Osteoblast (primary cell): ENCODE results near the gene B3GNT9. TPM values are rescaled to one million over a fixed set of nuclear protein-coding genes. Genes with fewer than 3 reads are reported as not detected.

Source experiments
- DNase-seq: peaks from one replicate; pipeline ENCODE4 v3.0.0; 2011; ENCODE audit warnings: low spot score, mixed read lengths; ENCODE audit not compliant: insufficient read length; ENCODE audit errors: missing footprints
- H2AFZ ChIP-seq: 2 replicates; pipeline ENCODE4 v1.6.0; 2011; ENCODE audit warnings: mild to moderate bottlenecking, low read length
- H3K27ac ChIP-seq: 2 replicates; pipeline ENCODE4 v1.5.1; 2011; ENCODE audit warnings: mild to moderate bottlenecking, low read depth, low read length, moderate library complexity
- H3K27me3 ChIP-seq: 2 replicates; pipeline ENCODE4 v1.6.0; 2012; ENCODE audit warnings: mild to moderate bottlenecking, control low read depth, inconsistent platforms, low read length, moderate library complexity; ENCODE audit not compliant: insufficient read depth
- H3K36me3 ChIP-seq: 2 replicates; pipeline ENCODE4 v1.5.1; 2011; ENCODE audit warnings: mild to moderate bottlenecking, low read length, control low read depth, moderate library complexity; ENCODE audit not compliant: insufficient read depth
- H3K4me1 ChIP-seq: 2 replicates; pipeline ENCODE4 v1.5.1; 2011; ENCODE audit warnings: mild to moderate bottlenecking, low read length, control low read depth, moderate library complexity; ENCODE audit not compliant: insufficient read depth
- H3K4me2 ChIP-seq: 2 replicates; pipeline ENCODE4 v1.6.0; 2011; ENCODE audit warnings: mild to moderate bottlenecking, low read length; ENCODE audit not compliant: insufficient read depth
- H3K4me3 ChIP-seq: fragments of 200-600 bp; sonication (generic); 3 replicates; pipeline ENCODE4 v1.5.1; 2012; ENCODE audit warnings: mild to moderate bottlenecking, low read length, inconsistent platforms; ENCODE audit not compliant: insufficient read depth
- H3K79me2 ChIP-seq: 2 replicates; pipeline ENCODE4 v1.6.0; 2012; ENCODE audit warnings: mild to moderate bottlenecking, low read length, control low read depth, inconsistent platforms; ENCODE audit not compliant: insufficient read depth
- H3K9me3 ChIP-seq: 2 replicates; pipeline ENCODE4 v1.5.1; 2011; ENCODE audit warnings: low read depth, low read length, control low read depth
- H4K20me1 ChIP-seq: 2 replicates; pipeline ENCODE4 v1.6.0; 2012; ENCODE audit warnings: mild to moderate bottlenecking, low read length, control low read depth; ENCODE audit not compliant: insufficient read depth
- total RNA-seq: library from RNA; depleted of rRNA; stranded (reverse); fragments of >200 nt; gene quantifications from 2 replicates; pipeline ENCODE4 v1.2.3, GENCODE V29; 2012
- TF ChIP-seq, protein P1 (sequence below): IDR thresholded peaks from 2 replicates; pipeline ENCODE4 v1.5.1; 2011; ENCODE audit warnings: mild to moderate bottlenecking, low read depth, low read length, moderate library complexity; ENCODE audit errors: extremely low read depth

The B3GNT9 gene, protein sequence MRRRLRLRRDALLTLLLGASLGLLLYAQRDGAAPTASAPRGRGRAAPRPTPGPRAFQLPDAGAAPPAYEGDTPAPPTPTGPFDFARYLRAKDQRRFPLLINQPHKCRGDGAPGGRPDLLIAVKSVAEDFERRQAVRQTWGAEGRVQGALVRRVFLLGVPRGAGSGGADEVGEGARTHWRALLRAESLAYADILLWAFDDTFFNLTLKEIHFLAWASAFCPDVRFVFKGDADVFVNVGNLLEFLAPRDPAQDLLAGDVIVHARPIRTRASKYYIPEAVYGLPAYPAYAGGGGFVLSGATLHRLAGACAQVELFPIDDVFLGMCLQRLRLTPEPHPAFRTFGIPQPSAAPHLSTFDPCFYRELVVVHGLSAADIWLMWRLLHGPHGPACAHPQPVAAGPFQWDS
- total RNA-seq, result 54.8 and 58.6 TPM in 2 replicates

- peaks cover 24% of the 10 kb centered on the region for H4K20me1 ChIP-seq
- no peaks in the 10 kb centered on the region for H3K9me3 ChIP-seq
- peaks cover 9% of the 10 kb centered on the region for H3K79me2 ChIP-seq
- H3K4me1 ChIP-seq, result peaks cover 5% of the 10 kb centered on the region
- no peaks in the 10 kb centered on the region for H3K27me3 ChIP-seq
- peak within 1 kb of the TSS; percentile 80 for H2AFZ ChIP-seq
- H3K4me2 ChIP-seq, result peak within 1 kb of the TSS; percentile 74
- H3K36me3 ChIP-seq, result peaks cover 39% of the 10 kb centered on the region
- H3K27ac ChIP-seq, result peak within 1 kb of the TSS; percentile 78
- peak; percentile 100 for DNase-seq
- peak within 1 kb of the TSS; percentile 89 for H3K4me3 ChIP-seq
- TF ChIP-seq, protein P1, sequence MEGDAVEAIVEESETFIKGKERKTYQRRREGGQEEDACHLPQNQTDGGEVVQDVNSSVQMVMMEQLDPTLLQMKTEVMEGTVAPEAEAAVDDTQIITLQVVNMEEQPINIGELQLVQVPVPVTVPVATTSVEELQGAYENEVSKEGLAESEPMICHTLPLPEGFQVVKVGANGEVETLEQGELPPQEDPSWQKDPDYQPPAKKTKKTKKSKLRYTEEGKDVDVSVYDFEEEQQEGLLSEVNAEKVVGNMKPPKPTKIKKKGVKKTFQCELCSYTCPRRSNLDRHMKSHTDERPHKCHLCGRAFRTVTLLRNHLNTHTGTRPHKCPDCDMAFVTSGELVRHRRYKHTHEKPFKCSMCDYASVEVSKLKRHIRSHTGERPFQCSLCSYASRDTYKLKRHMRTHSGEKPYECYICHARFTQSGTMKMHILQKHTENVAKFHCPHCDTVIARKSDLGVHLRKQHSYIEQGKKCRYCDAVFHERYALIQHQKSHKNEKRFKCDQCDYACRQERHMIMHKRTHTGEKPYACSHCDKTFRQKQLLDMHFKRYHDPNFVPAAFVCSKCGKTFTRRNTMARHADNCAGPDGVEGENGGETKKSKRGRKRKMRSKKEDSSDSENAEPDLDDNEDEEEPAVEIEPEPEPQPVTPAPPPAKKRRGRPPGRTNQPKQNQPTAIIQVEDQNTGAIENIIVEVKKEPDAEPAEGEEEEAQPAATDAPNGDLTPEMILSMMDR, result no peak
Measured at GRCh38 chr16:67150833-67151396, at the start of gene B3GNT9. Gene B3GNT9, minus strand, starts transcription at chr16:67150998. Its CDS starts 513 bp downstream, at chr16:67150485.

DNA sequence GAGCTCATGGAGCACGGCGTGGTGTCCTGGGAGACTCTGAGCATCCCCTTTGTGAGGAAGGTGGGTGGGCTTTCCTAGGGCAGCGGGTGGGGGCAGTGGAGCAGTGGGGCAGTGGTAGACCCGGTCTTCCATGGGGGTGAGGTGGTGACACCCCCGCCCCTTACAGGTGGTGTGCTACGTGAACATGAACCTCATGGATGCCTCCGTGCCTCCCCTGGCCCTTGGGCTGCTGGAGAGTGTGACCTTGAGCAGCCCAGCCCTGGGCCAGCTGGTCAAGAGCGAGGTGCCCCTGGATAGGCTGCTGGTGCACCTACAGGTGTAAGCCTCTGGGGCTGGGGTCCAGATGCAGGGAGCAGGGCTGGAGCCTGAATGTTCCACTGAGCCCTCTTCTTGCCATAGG is 49.7 kb upstream of the B3GNT9 start:
- Histone ChIP-seq H3K4me3 (no peak overlapping the region), H4K20me1 (peaks cover 19% of the 10 kb centered on the region), H3K27ac (no peak overlapping the region), H3K4me2 (no peak overlapping the region), H2AFZ (no peak overlapping the region), H3K36me3 (peaks cover 32% of the 10 kb centered on the region), H3K27me3 (no peaks in the 10 kb centered on the region), H3K79me2 (peaks cover 7% of the 10 kb centered on the region), H3K4me1 (no peaks in the 10 kb centered on the region), H3K9me3 (no peaks in the 10 kb centered on the region)
- TF ChIP-seq, protein P1, result no peak
- peak; percentile 86 for DNase-seq

DNA sequence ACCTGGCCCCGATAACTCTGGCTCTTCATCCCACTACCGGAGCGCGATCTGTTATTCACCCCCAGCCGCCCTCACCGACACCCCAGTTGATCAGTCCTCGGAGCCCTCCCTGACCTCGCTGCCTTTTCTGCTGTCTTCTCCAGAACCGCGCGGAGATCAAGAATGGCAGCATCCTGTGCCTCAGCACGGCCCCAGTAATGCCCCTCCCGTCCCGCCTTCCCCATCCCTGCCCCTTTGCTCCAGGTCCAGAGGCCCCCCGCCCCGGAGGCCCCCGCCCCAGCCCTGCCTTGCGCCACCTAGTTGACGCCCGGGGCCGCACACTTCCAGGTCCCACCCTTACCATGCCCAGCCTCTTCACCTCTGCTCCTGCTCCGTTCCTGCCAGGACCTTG is 49.0 kb upstream of the B3GNT9 start:
- H2AFZ ChIP-seq, result no peak overlapping the region
- no peak overlapping the region for H3K4me3 ChIP-seq
- TF ChIP-seq, protein P1, result no peak
- DNase-seq, result peak; percentile 76
- peaks cover 39% of the 10 kb centered on the region for H3K36me3 ChIP-seq
- peaks cover 23% of the 10 kb centered on the region for H4K20me1 ChIP-seq
- H3K4me2 ChIP-seq, result no peak overlapping the region
- H3K27ac ChIP-seq, result no peak overlapping the region
- no peaks in the 10 kb centered on the region for H3K27me3 ChIP-seq
- H3K9me3 ChIP-seq, result no peaks in the 10 kb centered on the region
- H3K4me1 ChIP-seq, result no peaks in the 10 kb centered on the region
- peaks cover 14% of the 10 kb centered on the region for H3K79me2 ChIP-seq
